Activated CD8-positive, alpha-beta memory T cell treated with anti-CD3 and anti-CD28 coated beads, Interleukin-2, amount 50 U/mL, for 24 hours (primary cell): ENCODE data around the gene MAMDC4.

Experiments
- DNase-seq: peaks from one replicate; pipeline ENCODE4 v3.0.0-alpha.2; 2020; ENCODE audit errors: extremely low read depth

MAMDC4 gene

GRCh38 chr9:136849960-136850865 lies 1.9 kb upstream of the MAMDC4 start:
- DNase-seq = no peak

GRCh38 chr9:136850866-136851775 lies 1.0 kb upstream of the MAMDC4 start:
- no peak for DNase-seq

DNA sequence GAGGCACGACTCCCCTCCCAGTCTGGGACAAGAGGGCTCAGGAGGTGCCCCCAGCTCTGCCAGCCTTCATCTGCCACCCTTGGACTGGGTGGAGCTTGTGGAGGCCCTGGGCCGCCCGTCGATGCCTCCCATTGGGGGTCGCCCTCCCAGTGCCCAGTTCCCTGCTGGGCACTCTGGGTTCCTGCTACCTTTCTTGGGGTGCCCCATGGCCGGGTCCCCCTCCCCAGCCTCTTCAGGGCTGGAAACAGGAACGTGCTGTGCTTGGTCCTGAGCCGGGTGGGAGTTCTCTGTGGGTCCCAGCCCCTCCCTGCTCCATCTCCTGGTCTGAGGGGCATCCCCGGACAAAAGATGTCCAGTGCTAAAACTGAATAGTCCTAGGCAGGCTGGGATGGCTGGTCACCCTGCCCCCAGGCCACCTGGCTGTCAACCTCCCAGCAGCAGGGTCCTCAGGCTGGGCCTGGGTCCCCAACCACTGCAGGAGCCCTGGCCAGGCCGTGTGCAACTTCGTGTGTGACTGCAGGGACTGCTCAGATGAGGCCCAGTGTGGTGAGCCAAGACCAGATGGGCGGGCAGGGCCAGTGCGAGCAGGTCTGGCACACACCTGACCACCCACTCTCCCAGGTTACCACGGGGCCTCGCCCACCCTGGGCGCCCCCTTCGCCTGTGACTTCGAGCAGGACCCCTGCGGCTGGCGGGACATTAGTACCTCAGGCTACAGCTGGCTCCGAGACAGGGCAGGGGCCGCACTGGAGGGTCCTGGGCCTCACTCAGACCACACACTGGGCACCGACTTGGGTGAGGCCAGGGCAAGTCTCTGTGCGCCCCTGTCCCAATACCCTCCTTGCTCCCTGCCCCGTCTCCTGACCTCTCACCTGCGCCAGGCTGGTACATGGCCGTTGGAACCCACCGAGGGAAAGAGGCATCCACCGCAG lies 784 bp downstream of the MAMDC4 start:
- DNase-seq = no peak

- no peak for DNase-seq
Observed at GRCh38 chr9:136853596-136854112, 1.5 kb downstream of the MAMDC4 start.

DNA sequence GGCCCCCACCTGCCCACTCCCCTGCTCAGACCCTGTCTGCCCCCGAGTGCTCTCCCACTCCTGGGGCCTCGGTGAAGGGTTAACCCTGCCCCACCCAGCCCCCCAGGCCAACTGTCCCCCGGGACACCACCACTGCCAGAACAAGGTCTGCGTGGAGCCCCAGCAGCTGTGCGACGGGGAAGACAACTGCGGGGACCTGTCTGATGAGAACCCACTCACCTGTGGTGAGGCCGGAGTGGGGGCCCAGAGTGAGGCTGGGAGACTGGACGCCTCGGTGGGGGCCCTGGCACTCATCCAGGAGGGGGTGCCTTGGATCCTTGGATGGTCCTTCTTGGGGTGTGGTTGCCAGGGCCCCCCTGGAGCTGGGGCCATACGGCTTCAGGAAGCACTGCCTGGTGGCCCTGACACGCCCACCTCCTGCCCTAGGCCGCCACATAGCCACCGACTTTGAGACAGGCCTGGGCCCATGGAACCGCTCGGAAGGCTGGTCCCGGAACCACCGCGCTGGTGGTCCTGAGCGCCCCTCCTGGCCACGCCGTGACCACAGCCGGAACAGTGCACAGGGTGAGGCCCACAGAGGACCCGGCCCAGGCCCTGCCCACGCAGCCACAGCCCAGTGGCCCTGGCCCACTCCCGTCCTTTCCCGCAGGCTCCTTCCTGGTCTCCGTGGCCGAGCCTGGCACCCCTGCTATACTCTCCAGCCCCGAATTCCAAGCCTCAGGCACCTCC lies 2.1 kb downstream of the MAMDC4 start:
- no peak for DNase-seq

GRCh38 chr9:136854842-136855460 lies 2.8 kb downstream of the MAMDC4 start:
- no peak for DNase-seq

- no peak for DNase-seq
Observed at GRCh38 chr9:136855461-136856078, 3.4 kb downstream of the MAMDC4 start.

- DNase-seq = no peak
Observed at GRCh38 chr9:136856079-136856476, 3.9 kb downstream of the MAMDC4 start.

GRCh38 chr9:136856541-136857141 lies 4.5 kb downstream of the MAMDC4 start:
- no peak for DNase-seq

DNA sequence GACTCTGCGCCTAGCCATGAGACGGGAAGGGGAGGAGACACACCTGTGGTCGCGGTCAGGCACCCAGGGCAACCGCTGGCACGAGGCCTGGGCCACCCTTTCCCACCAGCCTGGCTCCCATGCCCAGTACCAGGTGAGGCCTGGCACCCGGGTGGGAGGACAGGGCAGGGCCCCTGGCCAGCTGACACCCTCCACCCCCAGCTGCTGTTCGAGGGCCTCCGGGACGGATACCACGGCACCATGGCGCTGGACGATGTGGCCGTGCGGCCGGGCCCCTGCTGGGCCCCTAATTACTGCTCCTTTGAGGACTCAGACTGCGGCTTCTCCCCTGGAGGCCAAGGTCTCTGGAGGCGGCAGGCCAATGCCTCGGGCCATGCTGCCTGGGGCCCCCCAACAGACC lies 5.0 kb downstream of the MAMDC4 start:
- DNase-seq = no peak

- DNase-seq = no peak
Observed at GRCh38 chr9:136857581-136858412, 5.7 kb downstream of the MAMDC4 start.

GRCh38 chr9:136858452-136858843 lies 6.3 kb downstream of the MAMDC4 start:
- no peak for DNase-seq

- DNase-seq = no peak
Observed at GRCh38 chr9:136858844-136859757, 7.0 kb downstream of the MAMDC4 start.

DNA sequence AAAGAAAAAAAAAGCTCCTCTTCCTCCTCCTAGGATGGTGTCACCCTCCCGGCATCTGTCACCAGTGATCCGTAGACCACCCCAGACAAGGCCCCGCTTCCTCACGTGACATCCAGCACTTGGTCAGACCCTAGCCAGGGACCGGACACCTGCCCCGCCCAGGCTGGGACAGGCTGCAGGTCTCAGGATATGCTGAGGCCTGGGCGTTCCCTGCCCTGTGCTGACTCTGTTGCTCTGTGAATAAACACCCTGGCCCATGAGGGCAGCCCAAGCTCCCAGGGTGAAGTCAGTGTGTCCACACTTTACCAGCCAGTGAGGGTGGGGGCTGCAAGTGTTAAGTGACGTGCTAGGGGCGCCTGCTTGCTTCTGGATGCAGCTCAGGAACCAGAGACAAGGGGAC lies 8.4 kb downstream of the MAMDC4 start:
- no peak for DNase-seq

DNA sequence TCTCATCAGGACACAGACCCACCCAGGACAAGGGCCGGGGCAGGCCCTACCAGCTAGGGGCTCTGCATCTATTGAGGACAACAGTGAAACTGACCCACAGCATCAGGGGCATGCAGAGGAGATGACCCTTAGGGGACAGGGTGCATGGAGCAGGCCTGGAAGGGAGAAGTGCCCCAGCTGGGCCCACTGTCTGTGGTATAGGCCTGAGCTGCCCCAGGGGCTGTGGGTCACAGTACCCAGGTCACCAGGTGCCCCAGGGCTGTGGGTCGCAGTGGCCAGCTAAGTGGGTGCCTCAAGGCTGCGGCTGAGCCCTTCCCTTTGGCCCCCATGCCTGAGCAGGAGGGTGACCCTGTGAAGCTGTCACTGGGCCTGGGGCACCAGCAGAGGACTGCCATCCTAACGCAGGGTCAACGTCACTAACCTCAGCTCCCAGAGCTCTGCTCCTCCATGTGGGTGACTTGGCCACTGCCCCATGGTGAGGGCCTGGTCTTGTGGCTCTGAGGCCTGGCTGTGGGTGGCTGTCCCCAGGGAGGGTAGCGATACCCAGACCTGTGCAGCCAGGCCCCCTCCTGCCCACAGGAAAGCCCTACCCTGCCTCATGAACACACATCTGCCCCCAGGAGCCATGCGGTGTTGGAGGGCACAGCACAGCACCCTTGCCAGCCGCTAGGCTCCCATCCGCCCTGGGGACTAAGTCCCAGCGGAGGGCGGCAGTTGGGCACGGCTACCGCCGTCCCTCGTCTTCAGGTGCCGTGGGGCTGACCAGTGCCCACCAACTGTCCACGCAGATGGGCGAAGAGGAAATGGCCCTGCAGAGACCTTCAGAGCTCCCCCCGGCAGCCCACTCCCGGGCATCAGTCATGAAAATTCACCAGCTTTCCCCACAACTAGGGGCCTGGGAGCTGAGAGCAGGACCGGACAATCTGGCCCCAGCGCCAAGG lies 9.1 kb downstream of the MAMDC4 start:
- no peak for DNase-seq

GRCh38 chr9:136861874-136862457 lies 9.8 kb downstream of the MAMDC4 start:
- no peak for DNase-seq
